KBM-7 (cell line): Measurements from ENCODE around the gene ACTR1B.
A peak's percentile ranks its signal among the peaks of the same experiment; 100 is the strongest.

Experiments used
- DNase-seq: peaks from one replicate; pipeline ENCODE4 v3.0.0-alpha.2; 2015
- in situ Hi-C: fragments of 300-500 bp; cut with MboI; formaldehyde crosslinking; loops from 2 replicates; pipeline ENCODE4 v1.14.3; 2020; ENCODE audit warnings: low sequenced_read_pairs, low pct_unique_long_range_greater_than_20kb, mixed read lengths

ACTR1B gene

GRCh38 chr2:97660775-97661389 is 3.0 kb downstream of the ACTR1B start:
- DNase-seq, result no peak
- in situ Hi-C loops, result no loop called here

- peak; percentile 41 for DNase-seq
- in situ Hi-C loops, result no loop called here
These were observed 3.6 kb downstream of the ACTR1B start for GRCh38 chr2:97660044-97660774.

GRCh38 chr2:97659256-97660043 is 4.4 kb downstream of the ACTR1B start:
- DNase-seq, result no peak
- in situ Hi-C loops, result no loop called here

- DNase-seq, result no peak
- in situ Hi-C loops, result no loop called here
These were observed 5.1 kb downstream of the ACTR1B start for GRCh38 chr2:97658691-97659157.

GRCh38 chr2:97657986-97658690 is 5.7 kb downstream of the ACTR1B start:
- DNase-seq, result no peak
- in situ Hi-C loops, result no loop called here

- DNase-seq, result no peak
- in situ Hi-C loops, result no loop called here
These were observed 6.8 kb downstream of the ACTR1B start for GRCh38 chr2:97656905-97657587.

- in situ Hi-C loops, result no loop called here
- no peak for DNase-seq
These were observed 7.6 kb downstream of the ACTR1B start for GRCh38 chr2:97656129-97656755.

- DNase-seq, result no peak
- in situ Hi-C loops, result no loop called here
These were observed 9.1 kb downstream of the ACTR1B start for GRCh38 chr2:97654791-97655190.

- DNase-seq, result no peak
- in situ Hi-C loops, result no loop called here
These were observed 9.5 kb downstream of the ACTR1B start for GRCh38 chr2:97654309-97654708.

- no peak for DNase-seq
- in situ Hi-C loops, result no loop called here
These were observed 10.0 kb downstream of the ACTR1B start for GRCh38 chr2:97653874-97654273.

GRCh38 chr2:97653473-97653872 is 10.4 kb downstream of the ACTR1B start:
- DNase-seq, result no peak
- in situ Hi-C loops, result no loop called here

- in situ Hi-C loops, result no loop called here
- no peak for DNase-seq
These were observed 12.7 kb downstream of the ACTR1B start for GRCh38 chr2:97651114-97651513.

GRCh38 chr2:97646977-97647376 is 16.9 kb downstream of the ACTR1B start:
- no peak for DNase-seq
- in situ Hi-C loops, result no loop called here

GRCh38 chr2:97645695-97646629 is 17.9 kb downstream of the ACTR1B start, which contains the start of gene COX5B:
Gene COX5B, plus strand, starts transcription at chr2:97646062. Its CDS starts 25 bp downstream, at chr2:97646087.
- in situ Hi-C loops, result no loop called here

GRCh38 chr2:97645112-97645694 is 18.6 kb downstream of the ACTR1B start:
- in situ Hi-C loops, result no loop called here

More at GRCh38 chr2:97645695-97646629, 17.9 kb downstream of the ACTR1B start, which contains the start of gene COX5B:
- peak; percentile 99 for DNase-seq

GRCh38 chr2:97644023-97644717 is 19.7 kb downstream of the ACTR1B start:
- no peak for DNase-seq
- in situ Hi-C loops, result no loop called here

More at GRCh38 chr2:97645112-97645694, 18.6 kb downstream of the ACTR1B start:
- peak; percentile 68 for DNase-seq
